ENCODE data around the gene ZBTB7C. TPM values are rescaled to one million over a fixed set of nuclear protein-coding genes. Genes with fewer than 3 reads are reported as not detected.

The ZBTB7C gene
- total and polyA plus RNA-seq, 2 donors (not counting 1 experiment from before 2014, with no cell fraction given) = not detected

- no peak overlapping the region for H3K27ac ChIP-seq (ENCODE audit: low read length in 2 of 2)
- H2AFZ ChIP-seq (ENCODE audit: insufficient read depth, low read depth, low read length, poor library complexity, severe bottlenecking) = no peak overlapping the region
- TF ChIP-seq CTCF (IDR thresholded peaks at IDR 0.05) (no peak), EZH2 (IDR thresholded peaks at IDR 0.05; ENCODE audit: borderline replicate concordance, insufficient read depth, low read depth, low read length, poor library complexity, severe bottlenecking) (no peak)
- H3K4me3 ChIP-seq (ENCODE audit: control extremely low read depth in 1 of 5, extremely low read depth in 1 of 5, insufficient read depth in 1 of 5, low read depth in 2 of 5, low read length in 4 of 5) = no peak overlapping the region
- H3K4me1 Mint-ChIP-seq = no peaks in the 10 kb centered on the region
- no peaks in the 10 kb centered on the region for H3K79me2 ChIP-seq (ENCODE audit: control insufficient read depth, insufficient read depth, low read length)
- H4K20me1 ChIP-seq (ENCODE audit: control insufficient read depth, insufficient read depth, low read length, poor library complexity, severe bottlenecking) = no peaks in the 10 kb centered on the region
- intact Hi-C loops (cut with micrococcal nuclease) = no loop called here
- peaks cover 0 to 7% (median 0%) of the 10 kb centered on the region in 3 donors for H3K9me3 ChIP-seq (ENCODE audit: control extremely low read depth in 1 of 3, control insufficient read depth in 2 of 3, insufficient read depth in 1 of 3, low read length in 2 of 3)
- no peaks in the 10 kb centered on the region for H3K4me1 ChIP-seq (ENCODE audit: control insufficient read depth in 2 of 2, insufficient read depth in 2 of 2, low read length in 2 of 2)
- H3K9ac ChIP-seq (ENCODE audit: low read length) = no peak overlapping the region
- peaks cover 16% of the 10 kb centered on the region for H3K27me3 Mint-ChIP-seq
- peaks cover 0 to 4% (median 0%) of the 10 kb centered on the region in 4 experiments for H3K27me3 ChIP-seq (replicated peaks in 1 of 4; ENCODE audit: control extremely low read depth in 1 of 4, control insufficient read depth in 3 of 4, insufficient read depth in 4 of 4, low read length in 3 of 4)
- DNase-seq (no peak), ATAC-seq (ENCODE audit: low read depth) (no peak)
- CTCF ChIA-PET = no interaction called here
- WGBS (ENCODE audit: insufficient coverage) = 76% methylated on average over 3 of the region's 6 CpGs
- H3K4me2 ChIP-seq (replicated peaks; ENCODE audit: low read depth, low read length, poor library complexity, severe bottlenecking) = no peak overlapping the region
- no peak overlapping the region for H3K27ac Mint-ChIP-seq
- POLR2A ChIA-PET = no interaction called here
- H3K36me3 ChIP-seq (replicated peaks in 1 of 2; ENCODE audit: control extremely low read depth in 1 of 2, control insufficient read depth in 1 of 2, extremely low read depth in 1 of 2, insufficient read depth in 2 of 2, low read length in 1 of 2) = no peaks in the 10 kb centered on the region
- H3K4me3 Mint-ChIP-seq = no peak overlapping the region
- no peaks in the 10 kb centered on the region for H3K9me3 Mint-ChIP-seq (ENCODE audit: insufficient read depth)
These were observed 182.0 kb downstream of the ZBTB7C start for GRCh38 chr18:48227206-48227605.

- TF ChIP-seq CTCF (IDR thresholded peaks at IDR 0.05) (no peak), EZH2 (IDR thresholded peaks at IDR 0.05; ENCODE audit: borderline replicate concordance, insufficient read depth, low read depth, low read length, poor library complexity, severe bottlenecking) (no peak)
- H2AFZ ChIP-seq (ENCODE audit: insufficient read depth, low read depth, low read length, poor library complexity, severe bottlenecking) = no peak overlapping the region
- CTCF ChIA-PET = no interaction called here
- DNase-seq = no peak
- H3K27me3 Mint-ChIP-seq = peaks cover 16% of the 10 kb centered on the region
- no peaks in the 10 kb centered on the region for H4K20me1 ChIP-seq (ENCODE audit: control insufficient read depth, insufficient read depth, low read length, poor library complexity, severe bottlenecking)
- H3K4me2 ChIP-seq (replicated peaks; ENCODE audit: low read depth, low read length, poor library complexity, severe bottlenecking) = no peak overlapping the region
- H3K79me2 ChIP-seq (ENCODE audit: control insufficient read depth, insufficient read depth, low read length) = no peaks in the 10 kb centered on the region
- H3K27ac Mint-ChIP-seq = no peak overlapping the region
- H3K27ac ChIP-seq (ENCODE audit: low read length in 2 of 2) = no peak overlapping the region
- no peaks in the 10 kb centered on the region for H3K36me3 ChIP-seq (replicated peaks in 1 of 2; ENCODE audit: control extremely low read depth in 1 of 2, control insufficient read depth in 1 of 2, extremely low read depth in 1 of 2, insufficient read depth in 2 of 2, low read length in 1 of 2)
- H3K4me3 ChIP-seq (ENCODE audit: control extremely low read depth in 1 of 5, extremely low read depth in 1 of 5, insufficient read depth in 1 of 5, low read depth in 2 of 5, low read length in 4 of 5) = no peak overlapping the region
- POLR2A ChIA-PET = no interaction called here
- no peak overlapping the region for H3K9ac ChIP-seq (ENCODE audit: low read length)
- peaks cover 0 to 4% (median 0%) of the 10 kb centered on the region in 4 experiments for H3K27me3 ChIP-seq (replicated peaks in 1 of 4; ENCODE audit: control extremely low read depth in 1 of 4, control insufficient read depth in 3 of 4, insufficient read depth in 4 of 4, low read length in 3 of 4)
- no peak for ATAC-seq (ENCODE audit: low read depth)
- H3K9me3 Mint-ChIP-seq (ENCODE audit: insufficient read depth) = no peaks in the 10 kb centered on the region
- H3K9me3 ChIP-seq (ENCODE audit: control extremely low read depth in 1 of 3, control insufficient read depth in 2 of 3, insufficient read depth in 1 of 3, low read length in 2 of 3) = peaks cover 0 to 7% (median 0%) of the 10 kb centered on the region in 3 donors
- no peaks in the 10 kb centered on the region for H3K4me1 ChIP-seq (ENCODE audit: control insufficient read depth in 2 of 2, insufficient read depth in 2 of 2, low read length in 2 of 2)
- no CpG with 5 or more reads among the region's 1 CpG for WGBS (ENCODE audit: insufficient coverage)
- no peak overlapping the region for H3K4me3 Mint-ChIP-seq
- intact Hi-C loops (cut with micrococcal nuclease) = no loop called here
- H3K4me1 Mint-ChIP-seq = no peaks in the 10 kb centered on the region
These were observed 182.8 kb downstream of the ZBTB7C start for GRCh38 chr18:48226401-48226800.

Data from B cell (primary cell).